HG02973 (cell line): ENCODE results near the gene IARS2.
"Not testable (repeated sequence)": the region's sequence is repeated elsewhere in the genome, so short reads cannot be mapped to it uniquely, and the experiment has no call there.

Experiments used
- ATAC-seq: cut with Tn5 transposase; IDR thresholded peaks from one replicate; pipeline ENCODE4 v1.9.1; 2021; ENCODE audit warnings: moderate library complexity; ENCODE audit not compliant: unreplicated experiment

The IARS2 gene

DNA sequence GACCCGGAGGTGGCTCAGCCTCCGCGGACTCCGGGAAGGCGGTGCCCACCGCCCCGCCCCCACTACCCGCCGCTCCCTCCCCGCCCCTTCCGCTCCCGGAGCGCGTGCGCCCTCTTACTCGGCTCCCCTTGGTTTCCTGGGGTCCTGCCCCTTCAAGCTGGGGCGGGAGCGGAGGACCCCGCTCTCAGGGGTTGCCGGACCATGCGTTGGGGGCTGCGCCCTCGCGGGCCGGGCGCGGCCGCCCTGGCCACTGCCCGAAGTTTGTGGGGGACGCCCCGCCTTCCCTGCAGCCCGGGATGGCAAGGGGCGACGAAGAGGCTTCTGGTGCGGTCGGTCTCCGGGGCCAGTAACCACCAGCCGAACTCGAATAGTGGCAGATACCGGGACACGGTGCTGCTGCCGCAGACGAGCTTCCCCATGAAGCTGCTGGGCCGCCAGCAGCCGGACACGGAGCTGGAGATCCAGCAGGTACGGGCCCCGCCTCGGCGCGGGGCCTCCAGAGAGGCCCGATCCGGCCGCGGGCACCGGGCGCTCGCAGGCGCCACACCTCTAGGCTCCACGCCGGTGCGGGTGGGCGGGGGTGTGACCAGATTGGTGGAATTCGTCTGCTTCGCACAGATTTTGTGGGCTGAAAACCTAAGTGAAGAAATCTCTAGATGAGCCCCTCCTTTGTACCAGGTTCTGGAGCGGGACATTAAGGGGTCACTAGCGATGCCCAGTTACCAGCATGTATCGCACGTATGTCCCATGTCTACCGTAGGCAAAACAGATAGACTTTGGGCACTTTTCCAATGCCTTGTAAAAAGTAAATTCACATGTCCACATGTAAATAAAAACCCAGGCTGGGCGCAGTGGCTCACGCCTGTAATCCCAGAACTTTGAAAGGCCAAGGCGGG, at the start of gene IARS2:
IARS2 (plus strand) TSS at position 117 of the 896 bp plus-strand sequence; CDS start at position 202, 85 bp downstream.
- peak; percentile 56 for ATAC-seq

DNA sequence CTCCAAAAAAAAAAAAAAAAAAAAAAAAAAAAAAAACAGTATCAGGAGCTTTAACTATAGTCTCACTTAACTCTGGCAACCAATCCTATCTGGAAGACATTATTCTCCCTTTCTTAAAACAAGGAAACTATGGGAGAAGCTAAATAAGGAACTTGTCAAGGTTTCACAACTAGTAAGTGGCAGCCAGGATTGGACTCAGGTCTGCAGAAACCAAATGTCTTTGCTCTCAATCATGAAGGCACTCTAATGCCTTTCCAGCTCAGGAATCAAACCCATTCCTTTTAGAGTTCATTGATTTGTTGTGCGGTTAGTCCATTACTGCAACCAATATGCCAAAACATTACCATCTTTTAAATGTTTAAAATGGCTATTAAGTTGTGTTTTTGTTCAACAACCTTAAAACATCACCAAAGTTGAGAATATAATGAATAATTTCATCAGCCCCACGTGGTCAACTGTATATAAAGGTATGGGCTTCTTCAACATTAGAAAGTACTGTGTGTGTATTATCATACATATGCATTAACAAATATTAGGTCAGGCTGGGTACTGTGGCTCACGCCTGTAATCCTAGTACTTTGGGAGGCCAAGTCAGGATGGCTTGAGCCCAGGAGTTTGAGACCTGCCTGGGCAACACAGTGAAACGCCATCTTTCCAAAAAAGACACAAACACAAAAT, 49.1 kb upstream of the IARS2 start:
- no peak for ATAC-seq

DNA sequence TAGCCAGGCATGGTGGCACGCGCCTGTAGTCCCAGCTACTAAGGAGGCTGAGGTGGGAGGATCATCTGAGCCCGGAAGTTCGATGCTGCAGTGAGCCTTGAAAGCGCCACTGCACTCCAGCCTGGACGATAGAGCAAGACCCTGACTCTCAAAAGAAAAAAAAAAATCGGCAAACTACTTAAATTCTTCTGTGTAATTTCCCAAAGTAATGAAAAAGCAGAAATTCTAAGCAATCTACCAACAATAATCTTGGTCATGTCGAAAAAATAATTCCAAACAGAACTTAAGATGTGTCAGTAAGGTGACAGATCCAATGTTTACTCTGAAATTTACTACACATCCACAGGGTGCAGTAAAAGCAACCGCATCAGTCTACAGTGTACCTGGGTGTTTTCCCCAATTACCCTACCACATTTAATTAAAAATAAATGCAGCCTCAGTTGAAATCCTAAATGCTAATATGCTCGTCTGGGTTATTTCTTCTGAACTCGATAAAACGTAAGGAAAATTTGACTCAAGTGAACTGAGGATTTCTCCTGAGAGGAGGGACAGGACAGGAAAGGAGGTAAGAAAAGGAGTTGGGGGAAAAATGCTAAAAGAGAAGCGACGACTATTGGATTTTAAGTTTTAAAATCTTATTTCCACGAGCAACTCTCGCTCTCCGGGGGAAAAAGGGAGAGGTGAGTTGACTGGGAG, 48.4 kb upstream of the IARS2 start:
- ATAC-seq: no peak

GRCh38 chr1:220046052-220046930, 47.6 kb upstream of the IARS2 start, which contains the start of gene EPRS1:
EPRS1 (minus strand) TSS chr1:220046505; CDS start chr1:220046388, 117 bp downstream.
- ATAC-seq: peak; percentile 99

DNA sequence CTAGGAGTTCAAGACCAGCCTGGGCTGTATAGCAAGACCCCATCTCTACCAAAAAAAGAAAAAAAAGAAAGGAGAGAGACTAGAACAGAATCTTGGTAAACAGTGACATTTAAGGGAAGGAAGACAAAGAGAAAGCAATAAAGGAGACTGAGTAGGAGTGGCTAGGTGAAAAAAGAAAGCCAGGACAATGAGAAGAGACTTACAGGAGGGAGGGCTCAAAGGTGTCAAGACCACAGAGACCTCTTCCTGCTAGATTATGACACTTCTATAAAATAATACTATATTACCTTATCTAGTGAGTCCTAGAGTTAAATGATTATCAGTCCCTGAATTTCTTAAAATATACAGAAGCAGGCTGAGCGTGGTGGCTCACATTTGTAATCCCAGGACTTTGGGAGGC, 37.6 kb upstream of the IARS2 start:
- ATAC-seq: no peak

DNA sequence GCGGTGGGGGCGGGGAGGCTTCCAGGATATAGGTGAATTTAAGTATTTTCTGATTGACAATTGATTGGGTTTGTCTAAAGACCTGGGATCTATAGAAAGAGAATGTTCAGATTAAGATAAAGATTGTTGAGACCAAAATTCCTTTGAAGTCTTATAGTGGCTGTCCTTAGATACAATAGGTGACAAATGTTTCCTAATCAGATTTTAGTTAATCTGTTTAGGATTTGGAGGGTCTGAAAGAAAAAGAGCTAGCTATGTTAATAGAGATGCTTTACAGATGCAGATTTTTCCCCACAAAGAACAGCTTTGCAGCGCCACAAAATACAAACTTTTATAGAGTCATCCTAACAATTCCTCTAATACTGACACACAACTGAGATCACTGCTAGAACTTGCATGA, 33.1 kb upstream of the IARS2 start:
- no peak for ATAC-seq

- no peak for ATAC-seq
These were observed 31.3 kb upstream of the IARS2 start for GRCh38 chr1:220062629-220063028.

- no peak for ATAC-seq
These were observed 26.4 kb upstream of the IARS2 start for GRCh38 chr1:220067269-220068204.

DNA sequence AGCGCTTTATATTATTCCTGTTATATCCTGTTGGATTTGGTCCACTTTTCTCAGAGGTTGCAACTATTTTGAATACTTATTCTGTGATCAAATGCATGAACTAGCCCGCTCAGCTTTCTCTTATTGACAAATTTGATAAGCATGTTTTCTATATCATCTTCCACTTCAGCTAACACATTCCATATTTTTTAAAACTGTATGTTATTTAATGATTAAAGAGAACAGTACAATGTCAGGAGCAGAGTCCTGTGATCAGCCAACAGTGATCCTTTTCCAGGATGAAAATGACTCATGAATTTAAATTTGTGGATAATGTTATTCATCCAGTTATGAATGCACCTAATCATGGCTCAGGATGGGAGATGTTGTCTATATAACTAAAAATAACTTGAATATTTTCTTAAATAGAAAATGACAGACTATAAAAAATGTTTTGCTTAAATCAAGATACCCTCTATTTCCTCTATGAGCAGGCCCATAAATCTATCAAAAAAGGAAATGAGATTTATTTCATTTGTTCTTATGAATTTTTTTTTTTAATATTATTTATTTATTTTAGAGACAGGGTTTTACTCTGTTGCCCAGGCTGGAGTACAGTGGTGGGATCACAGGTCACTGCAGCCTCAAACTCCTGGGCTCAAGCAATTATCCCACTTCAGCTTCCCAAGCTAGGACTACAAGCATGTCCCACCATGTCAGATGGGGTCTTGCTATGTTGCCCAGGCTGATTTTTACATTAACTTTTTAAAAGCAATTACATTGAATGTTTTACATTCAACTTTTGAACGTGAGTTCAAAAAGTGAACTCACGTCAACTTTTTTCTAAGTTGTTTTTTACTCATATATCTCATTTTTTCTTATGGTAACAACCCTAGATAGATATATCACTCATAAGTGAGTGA, 16.8 kb upstream of the IARS2 start:
- no peak for ATAC-seq

DNA sequence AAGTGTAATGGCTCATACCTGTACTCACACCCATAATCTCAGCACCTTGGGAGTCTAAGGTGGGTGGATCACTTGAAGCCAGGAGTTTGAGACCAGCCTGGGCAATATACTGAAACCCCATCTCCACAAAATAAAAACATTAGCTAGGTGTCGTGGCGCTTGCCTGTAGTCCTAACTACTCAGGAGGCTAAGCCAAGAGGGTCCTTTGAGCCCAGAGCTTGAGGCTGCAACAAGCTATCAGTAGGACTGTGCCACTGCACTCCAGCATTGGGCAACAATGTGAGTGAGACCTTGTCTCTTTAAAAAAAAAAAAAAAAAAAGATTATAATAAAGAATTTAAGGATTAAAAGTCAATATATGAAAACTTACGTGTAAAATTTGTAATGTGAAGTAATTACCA, 16.0 kb upstream of the IARS2 start:
- no peak for ATAC-seq

DNA sequence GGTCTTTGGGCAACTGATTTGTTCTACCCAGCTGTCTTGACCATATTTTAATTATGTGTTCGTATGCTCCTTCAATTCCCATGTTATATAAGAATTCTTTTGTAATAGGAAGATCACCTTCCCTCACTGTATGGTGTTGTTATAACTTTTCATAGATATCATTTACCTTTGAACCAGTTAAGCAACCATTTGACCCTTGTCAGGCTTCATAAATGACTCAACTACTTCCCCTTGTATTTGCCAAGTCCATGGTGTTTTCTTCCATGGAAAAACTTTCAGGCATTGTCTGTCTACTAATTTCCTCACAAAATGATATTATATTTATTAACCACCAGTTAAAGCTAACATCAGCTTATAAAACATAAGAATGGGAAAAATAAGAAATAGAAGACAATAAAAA, 9.5 kb upstream of the IARS2 start:
- ATAC-seq: no peak

DNA sequence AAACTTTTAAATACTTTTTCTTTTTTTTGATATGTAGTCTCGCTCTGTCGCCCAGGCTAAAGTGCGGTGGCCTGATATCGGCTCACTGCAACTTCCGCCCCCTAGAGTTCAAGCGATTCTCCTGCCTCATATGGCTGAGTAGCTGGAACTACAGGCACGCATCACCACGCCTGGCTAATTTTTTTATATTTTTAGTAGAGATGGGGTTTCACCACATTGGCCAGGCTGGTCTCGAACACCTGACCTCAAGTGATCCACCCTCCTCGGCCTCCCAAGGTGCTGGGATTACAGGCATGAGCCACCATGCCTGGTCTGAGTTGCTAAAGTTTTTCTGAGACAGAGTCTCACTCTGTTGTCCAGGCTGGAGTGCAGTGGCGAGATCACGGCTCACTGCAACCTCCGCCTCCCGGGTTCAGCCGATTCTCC, 7.7 kb upstream of the IARS2 start:
- ATAC-seq: peak; percentile 42

GRCh38 chr1:220089650-220090556, 4.0 kb upstream of the IARS2 start, which contains the start of gene BPNT1:
BPNT1 (minus strand) TSS chr1:220089788; CDS start chr1:220079846, 9,942 bp downstream.
- ATAC-seq: peak; percentile 53

DNA sequence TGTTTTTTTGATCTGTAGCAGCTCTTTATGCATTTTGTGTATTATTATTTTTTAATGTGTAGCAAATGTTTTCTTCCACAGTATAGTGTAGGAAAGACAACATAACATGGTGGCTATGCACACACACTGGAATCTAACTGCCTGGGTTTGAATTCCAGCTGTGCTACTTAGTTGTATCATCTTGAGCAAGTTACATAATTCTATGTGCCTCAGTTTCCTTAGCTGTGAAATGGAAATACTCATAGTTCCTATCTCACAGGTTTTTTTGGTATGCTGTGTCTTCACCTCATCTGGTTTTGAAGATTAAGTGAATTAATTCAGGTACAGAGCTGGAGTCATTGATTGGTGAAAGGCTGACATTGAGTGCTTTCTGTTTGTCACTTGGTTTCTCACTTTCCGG, 1.2 kb upstream of the IARS2 start:
- no peak for ATAC-seq

DNA sequence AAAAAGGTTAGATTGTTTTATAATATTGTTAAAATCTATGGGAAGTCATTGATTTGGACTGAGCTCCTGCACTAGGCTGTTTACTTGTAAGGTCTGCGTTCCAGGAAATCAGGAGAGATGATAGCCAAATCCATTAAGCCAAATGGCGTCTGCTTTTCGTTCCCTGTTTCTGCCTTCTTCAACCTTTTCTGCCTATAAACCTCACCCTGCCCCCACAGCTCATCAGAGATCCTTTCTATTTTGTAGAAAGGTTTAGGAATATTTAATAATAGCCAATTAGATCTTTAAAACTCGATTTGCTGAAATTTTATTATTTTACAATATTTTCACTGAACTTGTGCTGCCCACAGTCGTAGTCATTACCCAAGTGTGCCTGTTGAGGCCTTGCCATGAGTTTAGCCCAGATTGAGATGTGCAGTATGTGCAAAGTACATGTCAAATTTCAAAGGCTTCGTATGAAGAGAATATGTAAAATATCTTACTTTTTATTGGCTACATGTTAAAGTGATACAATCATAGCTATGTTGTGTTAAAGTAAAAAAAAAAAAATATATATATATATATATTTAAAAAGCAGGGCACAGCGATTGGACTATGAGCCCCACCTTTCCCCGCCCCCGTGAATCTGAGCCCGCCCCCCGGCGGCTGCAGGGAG, 444 bp upstream of the IARS2 start:
- peak; percentile 1 for ATAC-seq

- no peak for ATAC-seq
These were observed 5.9 kb downstream of the IARS2 start for GRCh38 chr1:220099826-220100225.

DNA sequence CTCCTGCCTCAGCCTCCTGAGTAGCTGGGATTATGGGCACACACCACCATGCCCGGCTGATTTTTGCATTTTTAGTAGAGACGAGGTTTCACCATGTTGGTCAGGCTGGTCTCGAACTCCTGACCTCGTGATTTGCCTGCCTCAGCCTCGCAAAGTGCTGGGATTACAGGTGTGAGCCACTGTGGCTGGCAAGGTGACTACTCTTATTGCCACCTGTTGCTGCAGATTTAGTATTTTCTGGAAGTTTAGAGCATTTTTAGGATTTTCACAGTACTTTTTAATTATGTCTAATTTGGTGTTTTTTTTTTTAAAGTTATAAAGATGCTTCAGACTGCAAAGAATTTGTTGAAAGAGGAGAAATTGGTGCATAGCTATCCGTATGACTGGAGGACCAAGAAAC, 16.5 kb downstream of the IARS2 start:
- ATAC-seq: not testable (repeated sequence)
